Measurements from ENCODE around the gene IFNG-AS1. TPM values are rescaled to one million over a fixed set of nuclear protein-coding genes. Genes with fewer than 3 reads are reported as not detected.

Gene IFNG-AS1
- total RNA-seq, 1 experiment from 2014 or later, result not detected

GRCh38 chr12:67981287-67982162, 7.7 kb upstream of the IFNG-AS1 start (continued):
- no peak for TF ChIP-seq REST (IDR thresholded peaks at IDR 0.05; ENCODE audit: low read depth)
- TF ChIP-seq POLR2A (IDR thresholded peaks at IDR 0.05; ENCODE audit: borderline replicate concordance, extremely low read depth, insufficient read depth, insufficient read length), result no peak
- peak; percentile 85 for TF ChIP-seq SP1 (IDR thresholded peaks at IDR 0.05; ENCODE audit: low read depth)
- TF ChIP-seq TCF7L2 (IDR thresholded peaks at IDR 0.05; ENCODE audit: borderline replicate concordance, extremely low read depth, insufficient read depth, insufficient read length), result no peak
- peak; percentile 15; the same call in 1 of the 2 replicates for TF ChIP-seq POLR2AphosphoS5 (IDR thresholded peaks at IDR 0.05; ENCODE audit: low read depth, low read length)

- ChIA-PET POLR2A (no interaction called here), CTCF (no interaction called here), RAD21 (ENCODE audit: low non-redundant PET in 1 of 2, low total read pairs in 2 of 2, uncharacterized antibody in 2 of 2, unreplicated experiment in 2 of 2) (no interaction called here)
- DNase-seq (ENCODE audit: low read depth, low spot score) (no peak), ATAC-seq (no peak)
- Histone ChIP-seq H3K79me2 (ENCODE audit: insufficient read depth, low read length) (no peaks in the 10 kb centered on the region), H3K27ac (ENCODE audit: low read depth, low read length) (peak overlapping the region; percentile 60; the same call in 1 of the 2 replicates), H3K36me3 (ENCODE audit: control insufficient read depth in 1 of 2, insufficient read depth in 2 of 2, low read length in 2 of 2) (no peaks in the 10 kb centered on the region), H3K9me3 (ENCODE audit: control insufficient read depth in 1 of 2, insufficient read depth in 1 of 2, low read depth in 1 of 2, low read length in 2 of 2) (no peaks in the 10 kb centered on the region), H3K27me3 (ENCODE audit: insufficient read depth, low read length) (no peaks in the 10 kb centered on the region), H2AFZ (ENCODE audit: low read depth, low read length, poor library complexity, severe bottlenecking) (peak overlapping the region; percentile 25), H3K4me2 (ENCODE audit: low read length) (peak overlapping the region; percentile 53), H3K4me1 (ENCODE audit: control insufficient read depth in 1 of 2, insufficient read depth in 2 of 2, low read length in 2 of 2) (peaks cover 8 to 24% of the 10 kb centered on the region in 2 experiments; a peak in 3 of 4 replicates), H3K9me2 (ENCODE audit: insufficient read depth) (no peaks in the 10 kb centered on the region), H3K9ac (ENCODE audit: low read length) (peak overlapping the region; percentile 21; the same call in 1 of the 2 replicates), H3K4me3 (replicated peaks in 1 of 2; ENCODE audit: low read depth in 1 of 2, low read length in 2 of 2) (no peak overlapping the region), H4K20me1 (ENCODE audit: insufficient read depth) (no peaks in the 10 kb centered on the region)
- intact Hi-C loops (cut with micrococcal nuclease), result no loop called here
- no TSS peak for BruUV-seq (replicated peaks)
- TF ChIP-seq REST (IDR thresholded peaks at IDR 0.05; ENCODE audit: low read depth) (no peak), TCF7L2 (IDR thresholded peaks at IDR 0.05; ENCODE audit: borderline replicate concordance, extremely low read depth, insufficient read depth, insufficient read length) (no peak), MAX (IDR thresholded peaks at IDR 0.05) (no peak), EGR1 (IDR thresholded peaks at IDR 0.05; ENCODE audit: low read depth) (no peak), SRF (IDR thresholded peaks at IDR 0.05; ENCODE audit: low read depth) (no peak), POLR2A (IDR thresholded peaks at IDR 0.05; ENCODE audit: borderline replicate concordance, extremely low read depth, insufficient read depth, insufficient read length) (no peak), ELF1 (IDR thresholded peaks at IDR 0.05; ENCODE audit: borderline replicate concordance, low read depth) (no peak), ZBTB33 (IDR thresholded peaks at IDR 0.05; ENCODE audit: extremely low read depth, insufficient replicate concordance, low read length) (no peak), ZFX (IDR thresholded peaks at IDR 0.05) (no peak), CBX3 (IDR thresholded peaks at IDR 0.05; ENCODE audit: low read depth) (no peak), JUND (IDR thresholded peaks at IDR 0.05) (no peak), FOSL1 (IDR thresholded peaks at IDR 0.05; ENCODE audit: low read depth) (no peak), SP1 (IDR thresholded peaks at IDR 0.05; ENCODE audit: low read depth) (no peak)
Measured at GRCh38 chr12:67982164-67982563, 7.1 kb upstream of the IFNG-AS1 start.
